NCI-H748 treated with DMSO at 0.1 percent for 48 hours (cell line): Measurements from ENCODE around the gene VSTM2L.
A peak's percentile ranks its signal among the peaks of the same experiment; 100 is the strongest.

Experiments used
- DNase-seq: peaks from one replicate; lab custom pipeline; 2025; lab: John Stamatoyannopoulos, UW

The VSTM2L gene

DNA sequence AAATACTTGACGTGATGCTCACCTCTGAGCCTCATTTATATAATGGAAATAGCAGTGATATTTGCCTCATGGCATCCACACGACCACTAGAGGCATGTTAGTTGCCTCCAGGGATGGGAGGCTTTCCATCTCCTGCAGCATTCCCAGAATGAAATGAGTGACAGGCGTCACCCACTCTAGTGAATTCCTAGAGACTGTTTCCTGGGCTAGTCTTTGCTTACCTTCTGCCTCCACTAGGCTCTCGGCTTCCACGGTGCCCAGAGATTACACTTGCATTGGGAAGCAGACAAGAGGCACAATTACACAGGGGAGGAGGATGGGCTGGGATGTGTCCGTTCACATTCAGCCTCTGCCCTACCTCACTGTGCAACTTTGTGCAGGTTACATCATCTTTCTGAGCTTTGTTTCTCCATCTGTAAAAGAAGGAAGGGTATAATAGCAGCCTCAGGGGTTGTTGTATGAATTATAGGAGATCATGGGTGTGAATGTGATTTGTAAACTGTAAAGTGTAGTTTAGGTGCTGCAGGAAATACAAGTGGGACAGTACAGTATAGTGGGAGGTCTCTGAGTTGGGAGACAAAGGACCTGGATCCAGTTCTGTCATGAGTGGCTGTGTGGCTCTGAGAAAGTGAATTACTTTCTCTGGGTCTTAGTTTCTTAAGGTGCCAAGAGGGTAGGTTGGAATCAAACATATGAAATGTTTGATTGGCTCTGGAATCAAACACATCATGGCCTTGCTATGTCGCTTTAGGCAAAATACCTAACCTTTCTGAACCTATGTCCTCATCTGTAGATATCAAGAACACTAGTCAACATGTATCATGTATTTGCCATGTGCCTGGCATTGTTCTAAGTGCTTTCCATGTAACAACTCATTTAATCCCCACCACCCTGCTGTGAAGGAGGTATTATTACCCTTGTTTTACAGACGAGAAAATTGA, 3.6 kb upstream of the VSTM2L start:
- DNase-seq = no peak

DNA sequence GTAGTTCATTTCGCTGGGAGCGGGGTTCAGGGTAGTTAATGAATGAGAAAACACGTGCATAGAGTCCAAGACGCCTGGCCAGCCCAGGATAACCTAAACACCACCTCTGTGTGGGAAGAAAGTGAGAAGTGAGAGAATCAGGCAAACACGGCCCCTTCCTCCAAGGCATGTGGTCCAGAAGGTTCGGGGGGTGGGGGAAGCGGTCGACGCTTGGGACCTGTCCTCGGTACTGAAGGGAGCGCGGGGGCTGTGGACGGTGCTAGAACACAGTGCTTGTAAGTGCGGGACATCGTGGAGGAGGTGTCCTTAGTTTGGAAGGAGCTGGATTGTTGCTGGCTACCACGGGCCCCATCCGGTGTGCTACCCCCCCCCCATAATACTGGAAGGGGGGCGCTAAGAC, 1.7 kb upstream of the VSTM2L start:
- no peak for DNase-seq

- DNase-seq = peak; percentile 56
Measured at GRCh38 chr20:37901654-37902503, 1.0 kb upstream of the VSTM2L start.

DNA sequence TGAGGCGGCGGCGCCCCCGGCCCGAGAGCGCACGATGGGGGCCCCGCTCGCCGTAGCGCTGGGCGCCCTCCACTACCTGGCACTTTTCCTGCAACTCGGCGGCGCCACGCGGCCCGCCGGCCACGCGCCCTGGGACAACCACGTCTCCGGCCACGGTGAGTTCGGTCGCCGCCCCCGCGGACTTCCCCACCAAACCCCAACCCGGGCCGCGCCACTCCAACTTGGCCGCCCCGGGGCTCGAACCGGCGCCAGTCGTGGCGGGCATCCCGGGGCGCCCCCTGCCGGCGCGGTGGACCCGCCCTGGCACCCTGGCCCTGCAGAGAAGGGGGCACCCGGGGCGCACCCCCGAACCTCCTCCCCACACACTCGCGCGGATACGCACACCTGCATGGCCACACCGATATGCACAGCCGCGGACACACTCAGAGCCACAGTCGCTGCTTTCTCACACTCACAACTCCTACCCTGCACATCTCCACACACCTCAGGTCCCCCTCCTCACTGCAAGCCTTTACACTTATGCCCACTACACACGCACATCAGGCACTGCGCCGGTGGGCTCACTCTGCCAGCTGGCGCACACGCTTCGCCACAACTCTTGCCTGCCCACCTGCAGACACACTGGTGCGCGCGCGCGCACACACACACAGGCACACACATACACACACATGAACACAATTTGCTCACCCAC, 535 bp downstream of the VSTM2L start:
- no peak for DNase-seq

GRCh38 chr20:37904008-37904642, 1.2 kb downstream of the VSTM2L start:
- DNase-seq = no peak

DNA sequence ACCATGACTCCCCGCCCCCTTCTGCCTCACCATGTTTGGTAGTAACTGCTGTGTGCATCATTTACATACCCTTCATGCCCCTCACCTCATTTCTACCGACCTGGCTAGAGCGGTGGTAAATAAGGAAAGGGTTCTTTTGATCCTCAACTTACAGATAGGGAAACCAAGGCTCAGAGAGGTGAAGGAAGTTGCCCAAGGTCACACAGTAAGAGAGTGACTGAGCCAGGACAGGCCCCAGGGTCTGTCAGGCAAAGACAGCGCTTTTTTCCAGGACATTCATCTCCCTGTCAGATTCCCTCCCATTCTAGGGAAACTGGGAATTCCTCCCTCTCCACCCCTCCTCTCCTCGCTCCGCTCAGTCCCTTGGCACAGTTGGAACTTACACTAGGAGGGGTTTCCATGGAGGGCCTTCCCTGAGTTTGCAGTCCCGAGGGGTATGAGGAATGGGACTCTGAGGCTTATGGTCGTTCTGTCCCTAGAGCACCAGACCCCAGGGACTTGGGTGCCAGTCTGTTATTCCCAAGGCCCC, 2.0 kb downstream of the VSTM2L start:
- no peak for DNase-seq

- DNase-seq = no peak
Measured at GRCh38 chr20:37905671-37906613, 3.0 kb downstream of the VSTM2L start.

DNA sequence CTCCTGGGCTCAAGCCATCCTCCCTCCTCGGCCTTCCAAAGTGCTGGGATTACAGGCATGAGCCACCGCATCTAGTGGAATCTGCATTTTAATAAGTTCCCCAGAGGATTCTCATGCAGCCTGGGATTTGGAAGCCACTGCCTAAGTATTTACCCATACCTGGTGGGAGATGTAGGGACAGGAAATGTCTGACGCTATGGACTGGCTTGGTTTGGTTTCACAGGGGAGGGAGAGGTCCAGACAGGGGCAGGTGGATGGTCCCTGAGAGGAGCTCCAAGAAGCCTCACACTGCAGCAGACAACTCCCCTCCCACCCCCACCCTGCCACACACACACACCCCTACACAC, 4.4 kb downstream of the VSTM2L start:
- DNase-seq = peak; percentile 64

- peak; percentile 75 for DNase-seq
Measured at GRCh38 chr20:37907677-37908401, 4.9 kb downstream of the VSTM2L start.

GRCh38 chr20:37911261-37911660, 8.3 kb downstream of the VSTM2L start:
- no peak for DNase-seq

DNA sequence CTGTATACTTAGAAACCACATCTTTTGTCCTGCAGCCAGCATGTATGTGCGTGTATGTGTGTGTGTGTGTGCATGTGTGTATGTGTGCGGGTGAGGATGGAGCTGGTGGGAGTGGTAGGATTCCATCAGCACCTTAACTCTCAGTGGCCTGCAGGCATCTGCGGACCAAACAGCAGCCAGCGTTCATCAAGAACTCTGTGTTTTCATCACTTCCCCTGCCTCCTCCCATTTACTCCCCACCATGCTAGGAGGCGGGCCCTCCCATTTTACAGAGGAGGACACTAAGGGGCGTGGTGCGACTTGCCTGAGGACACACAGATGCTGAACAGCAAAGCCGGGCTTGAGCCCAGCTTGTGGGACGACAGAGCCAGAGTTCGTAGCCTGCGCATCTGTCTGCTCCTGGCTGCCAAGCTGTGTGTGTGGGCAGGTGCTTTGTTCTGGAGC, 8.9 kb downstream of the VSTM2L start:
- DNase-seq = no peak

- no peak for DNase-seq
Measured at GRCh38 chr20:37912874-37913273, 9.9 kb downstream of the VSTM2L start.

- no peak for DNase-seq
Measured at GRCh38 chr20:37913567-37914366, 10.8 kb downstream of the VSTM2L start.

DNA sequence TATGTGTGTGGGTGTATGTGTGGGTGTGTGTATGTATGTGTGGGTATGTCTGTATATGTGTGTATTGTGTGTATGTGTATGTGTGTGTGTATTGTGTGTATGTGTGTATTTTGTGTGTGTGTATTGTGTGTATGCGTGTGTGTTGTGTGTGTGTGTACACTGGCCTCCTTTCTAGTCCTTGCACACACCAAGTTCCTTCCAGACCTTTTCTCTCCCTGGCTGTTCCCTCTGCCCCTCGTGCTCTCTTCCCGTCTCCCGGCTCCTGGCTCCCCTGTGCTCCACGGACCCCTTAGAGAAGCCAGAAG, 11.4 kb downstream of the VSTM2L start:
- no peak for DNase-seq

GRCh38 chr20:37914672-37915433, 11.9 kb downstream of the VSTM2L start:
- DNase-seq = peak; percentile 12

DNA sequence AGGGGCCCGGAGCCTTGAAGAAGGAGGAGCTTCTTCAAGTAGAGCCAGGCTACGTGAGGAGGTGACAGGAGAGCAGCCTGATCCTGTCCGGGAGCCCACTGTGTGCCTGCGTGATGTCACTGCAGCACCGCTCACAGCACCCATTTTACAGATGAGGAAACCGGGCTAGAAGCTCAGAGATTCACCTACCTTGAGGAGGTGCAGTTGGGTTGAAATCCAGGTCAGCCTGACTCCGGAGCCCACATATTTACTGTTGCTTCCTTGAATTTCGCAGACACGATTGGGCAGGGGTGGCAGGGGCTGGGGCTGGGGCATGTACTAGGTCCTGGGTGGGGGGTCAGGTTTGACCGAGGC, 12.5 kb downstream of the VSTM2L start:
- no peak for DNase-seq

DNA sequence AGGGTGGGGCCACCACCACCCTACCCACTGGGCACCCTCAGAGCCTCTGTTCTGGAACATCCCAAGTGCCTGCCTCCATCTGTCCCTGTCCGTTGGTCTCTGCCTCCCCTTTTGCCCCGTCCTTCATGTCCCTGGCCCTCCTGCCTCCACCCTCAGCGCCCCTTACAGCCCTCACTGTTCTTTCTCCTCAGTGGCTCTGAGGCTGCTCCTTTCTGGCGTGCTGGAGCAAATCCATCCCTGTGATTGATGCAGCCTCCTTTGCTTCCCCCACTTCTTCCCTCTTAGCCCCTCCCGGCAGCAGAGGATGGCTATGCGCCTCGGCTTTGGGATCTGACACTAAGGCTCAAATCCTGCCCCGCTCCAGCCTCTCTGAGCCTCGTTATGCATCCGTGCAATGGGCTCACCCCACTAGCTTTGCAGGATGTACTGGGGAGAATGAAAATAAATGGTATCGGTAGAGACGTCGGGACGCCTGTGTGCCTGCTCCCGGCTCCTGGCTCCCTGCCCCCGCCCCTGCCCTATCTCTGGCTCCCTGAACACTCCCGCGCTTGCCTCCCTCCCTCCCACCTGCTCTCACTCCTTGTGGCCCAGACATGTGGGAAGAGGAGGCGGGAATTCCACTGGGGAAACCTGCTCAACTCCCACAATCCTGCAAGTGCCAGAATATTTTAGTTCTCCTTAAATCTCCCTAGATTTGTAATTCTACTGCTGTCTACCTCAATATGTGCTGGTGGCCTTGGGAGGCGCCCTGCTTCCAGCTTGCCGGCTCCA, 13.1 kb downstream of the VSTM2L start:
- no peak for DNase-seq

DNA sequence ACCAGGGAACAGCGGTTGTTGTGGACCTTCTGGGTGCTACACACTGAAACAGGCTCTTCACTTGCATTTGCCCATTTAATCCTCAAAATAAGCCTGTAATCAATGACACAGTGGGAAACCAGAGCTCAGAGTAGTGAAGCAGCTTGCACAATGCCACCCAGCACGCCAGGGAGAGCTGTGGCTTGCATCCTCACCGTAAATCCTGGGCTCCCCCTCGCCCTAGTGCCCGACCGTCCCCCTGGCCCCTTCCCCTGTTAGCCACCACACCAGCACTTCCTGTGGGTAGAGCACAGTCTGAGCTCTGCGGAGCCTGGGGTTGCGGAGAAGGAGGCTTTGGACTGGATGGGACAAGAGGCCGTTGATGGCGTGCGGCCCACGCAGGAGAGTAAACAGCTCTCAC, 14.5 kb downstream of the VSTM2L start:
- no peak for DNase-seq
